NCI-H187 treated with DMSO at 0.1 percent for 48 hours (cell line): ENCODE data around the gene ADCY2.

Source experiments
- DNase-seq: peaks from one replicate; lab custom pipeline; 2025; lab: John Stamatoyannopoulos, UW

ADCY2 gene

GRCh38 chr5:7515284-7515914 is 119.5 kb downstream of the ADCY2 start:
- DNase-seq = no peak

DNA sequence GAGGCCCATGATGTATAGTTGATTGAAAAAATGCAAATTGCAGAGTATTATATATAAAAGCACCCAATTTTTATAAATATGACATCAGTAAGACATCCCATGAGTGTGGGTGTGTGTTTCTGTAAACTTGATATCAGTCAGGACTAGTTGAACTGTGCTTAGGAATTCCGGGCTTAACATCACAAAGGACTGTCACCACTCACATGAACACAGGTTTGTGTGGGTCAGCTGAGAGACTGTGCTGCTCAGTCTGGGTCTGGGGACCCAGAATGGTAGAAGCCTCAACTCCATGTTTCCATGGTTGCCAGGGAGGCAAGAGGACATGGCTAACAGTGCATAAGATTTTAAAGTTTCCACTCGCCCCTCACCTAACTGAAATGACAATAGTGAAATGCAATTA is 120.3 kb downstream of the ADCY2 start:
- no peak for DNase-seq

DNA sequence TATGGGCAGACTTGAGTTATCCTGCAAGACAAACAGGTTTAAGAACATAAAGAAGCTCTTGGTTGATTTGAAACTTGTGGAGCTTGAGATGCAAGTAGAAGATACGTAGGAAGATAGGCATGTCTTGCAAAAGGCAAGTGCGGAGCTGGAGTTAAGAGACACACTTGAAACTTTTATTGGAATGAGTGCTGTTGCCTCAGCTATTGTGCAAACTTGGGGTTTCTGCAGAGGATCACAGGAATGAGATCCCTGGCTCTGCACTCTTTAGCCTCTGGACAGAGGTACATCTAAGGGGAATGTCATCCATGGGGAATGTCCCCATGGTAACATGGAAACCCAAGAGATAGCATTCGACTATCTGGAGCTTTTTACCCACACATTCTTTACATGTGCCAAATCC is 121.1 kb downstream of the ADCY2 start:
- no peak for DNase-seq

GRCh38 chr5:7518947-7519560 is 123.1 kb downstream of the ADCY2 start:
- DNase-seq = peak; percentile 70

- no peak for DNase-seq
Measured at GRCh38 chr5:7519564-7519963, 123.6 kb downstream of the ADCY2 start.

- no peak for DNase-seq
Measured at GRCh38 chr5:7529880-7530279, 133.9 kb downstream of the ADCY2 start.

DNA sequence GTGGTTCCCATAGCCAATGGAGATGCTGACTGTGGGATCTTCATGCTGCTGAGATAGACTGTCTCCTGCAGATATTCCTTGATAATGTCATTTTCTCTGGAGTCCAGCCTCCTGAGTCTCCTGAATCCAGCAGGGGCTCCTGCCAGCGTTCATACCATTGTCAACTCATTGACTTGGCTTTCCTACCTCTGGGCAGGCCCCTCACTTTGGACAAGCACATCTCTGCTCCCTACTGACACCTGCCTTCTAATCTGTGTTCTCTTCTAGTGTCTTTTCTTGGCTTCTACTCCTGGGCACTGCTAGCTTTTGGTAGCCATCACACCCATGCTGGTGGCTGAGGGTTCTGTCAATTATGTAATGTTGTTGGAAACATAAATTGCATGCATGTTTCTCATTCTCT is 138.0 kb downstream of the ADCY2 start:
- DNase-seq = no peak

GRCh38 chr5:7534505-7534904 is 138.6 kb downstream of the ADCY2 start:
- no peak for DNase-seq

- DNase-seq = no peak
Measured at GRCh38 chr5:7537573-7537972, 141.6 kb downstream of the ADCY2 start.

DNA sequence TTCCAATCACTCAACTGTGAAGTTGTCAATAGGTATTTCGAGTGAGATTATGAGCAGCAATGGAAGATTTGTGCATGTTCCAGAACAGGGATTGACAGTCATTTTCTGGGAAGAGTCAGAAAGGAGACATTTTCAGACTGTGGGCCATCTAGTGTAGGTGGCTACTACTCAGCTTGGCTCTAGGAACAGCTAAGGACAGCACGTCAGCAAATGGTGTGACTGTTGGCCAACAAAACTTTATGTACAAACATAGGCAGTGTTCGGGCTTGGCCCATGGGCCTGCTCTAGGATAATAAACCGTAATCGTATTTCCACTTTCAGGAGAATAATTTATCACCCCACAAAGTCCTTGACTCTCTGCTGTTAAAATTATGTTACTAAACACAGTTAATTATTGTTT is 143.6 kb downstream of the ADCY2 start:
- DNase-seq = no peak

GRCh38 chr5:7540736-7541485 is 145.0 kb downstream of the ADCY2 start:
- DNase-seq = no peak

- DNase-seq = no peak
Measured at GRCh38 chr5:7541898-7542297, 146.0 kb downstream of the ADCY2 start.

DNA sequence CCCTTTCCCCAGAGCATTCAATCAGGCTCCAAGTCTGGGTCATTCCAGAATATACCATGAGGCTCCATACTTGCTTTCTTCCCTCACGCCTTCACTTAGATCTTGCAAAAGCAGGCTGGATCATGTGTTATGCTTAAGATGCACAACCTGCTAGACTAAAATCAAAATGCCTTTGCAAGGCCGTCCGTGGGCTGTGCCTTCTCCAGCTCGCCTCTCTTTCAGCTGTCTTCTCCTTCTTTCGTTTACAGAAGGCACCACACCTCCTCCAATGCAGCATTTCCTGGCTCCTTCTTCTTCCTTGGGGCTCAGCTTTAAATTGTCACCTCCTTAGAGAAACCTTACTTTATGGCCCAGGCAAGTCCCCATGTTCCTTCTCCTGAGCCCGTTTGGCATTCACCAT is 150.6 kb downstream of the ADCY2 start:
- no peak for DNase-seq

- no peak for DNase-seq
Measured at GRCh38 chr5:7548596-7548995, 152.7 kb downstream of the ADCY2 start.

DNA sequence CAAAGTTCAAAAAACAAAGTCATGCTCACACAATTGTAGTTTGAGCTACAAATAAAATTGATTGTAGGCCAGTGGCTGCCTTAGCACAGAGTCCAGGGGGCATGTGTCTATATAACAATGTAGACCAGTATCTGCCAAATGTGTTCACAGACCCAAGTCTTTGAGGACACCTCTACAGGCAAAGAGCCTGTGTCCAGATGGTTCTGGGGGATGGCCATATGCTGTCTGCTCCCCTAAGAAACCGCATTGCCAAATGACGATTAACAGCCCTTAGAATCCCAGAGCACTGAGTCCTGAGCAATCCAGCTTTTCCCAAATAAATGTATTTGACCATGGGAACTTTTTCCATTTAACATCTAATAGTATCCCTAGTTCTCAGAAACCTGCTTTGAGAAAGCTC is 169.6 kb downstream of the ADCY2 start:
- no peak for DNase-seq

GRCh38 chr5:7576023-7576715 is 180.2 kb downstream of the ADCY2 start:
- DNase-seq = no peak

DNA sequence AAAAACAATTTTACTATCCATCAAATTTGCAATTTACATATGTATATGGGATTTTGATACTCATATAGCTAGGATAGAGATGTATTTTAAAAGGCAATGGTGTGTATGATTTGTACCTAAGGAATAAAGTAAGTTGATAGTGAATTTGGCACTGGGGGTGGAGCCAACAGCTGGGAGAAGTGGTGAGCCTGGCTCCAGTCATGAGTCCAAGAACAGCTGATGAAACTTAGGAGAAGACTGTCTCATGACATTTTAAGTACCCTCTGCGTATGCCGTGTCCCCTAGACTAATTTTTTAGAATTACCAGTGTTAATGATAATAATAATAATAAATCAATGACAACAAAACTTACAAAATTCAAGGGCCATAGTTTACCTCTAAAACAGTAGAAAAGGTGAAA is 181.4 kb downstream of the ADCY2 start:
- DNase-seq = no peak

- DNase-seq = no peak
Measured at GRCh38 chr5:7578071-7578470, 182.1 kb downstream of the ADCY2 start.

GRCh38 chr5:7584749-7585148 is 188.8 kb downstream of the ADCY2 start:
- no peak for DNase-seq

GRCh38 chr5:7585807-7586206 is 189.9 kb downstream of the ADCY2 start:
- no peak for DNase-seq

DNA sequence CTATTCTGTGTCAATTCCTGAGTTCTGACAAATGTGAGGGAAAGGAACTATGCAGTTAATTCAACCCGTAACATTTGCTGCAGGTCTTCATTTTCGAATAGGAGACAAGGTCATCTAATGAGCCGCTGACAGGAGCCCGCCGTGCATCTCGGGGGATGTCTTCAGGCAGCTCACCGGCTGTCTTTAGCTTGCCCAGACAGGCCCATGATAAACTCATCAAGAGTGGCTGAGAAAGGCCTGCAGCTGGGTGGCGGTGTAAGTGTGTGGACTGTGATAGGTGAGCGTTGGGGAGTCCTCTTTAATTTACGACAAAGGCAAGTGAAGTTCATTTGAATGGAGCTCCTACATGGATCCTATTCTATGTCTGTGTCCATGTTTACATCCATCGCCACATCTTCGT is 190.5 kb downstream of the ADCY2 start:
- no peak for DNase-seq

DNA sequence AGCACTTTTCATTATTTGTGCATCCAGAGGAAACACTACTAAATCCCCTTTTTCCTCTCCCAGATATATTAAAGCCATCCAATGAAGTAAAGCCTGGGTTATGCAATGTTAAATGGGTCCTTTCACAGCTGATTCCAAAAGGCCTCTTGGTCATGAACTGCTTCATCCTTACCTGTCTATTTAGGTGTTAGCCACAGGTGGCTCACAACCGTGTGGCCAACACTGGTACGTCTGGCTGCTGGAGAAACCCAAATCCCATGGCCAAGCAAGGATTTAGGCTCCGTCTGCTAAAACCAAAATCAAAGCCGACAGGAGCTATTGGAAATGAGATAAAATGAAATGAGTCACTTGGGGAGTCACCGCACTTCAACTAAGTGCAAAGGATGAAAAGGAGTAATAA is 193.9 kb downstream of the ADCY2 start:
- DNase-seq = no peak

- no peak for DNase-seq
Measured at GRCh38 chr5:7592910-7593309, 197.0 kb downstream of the ADCY2 start.
